Measurements from ENCODE around the gene PWP2.

GRCh38 chr21:44071359-44072104 lies 35.7 kb upstream of the PWP2 start:
- TF ChIP-seq CTCF (conservative IDR thresholded peaks at IDR 0.05 in 1 of 2, IDR thresholded peaks at IDR 0.05 in 1 of 2; ENCODE audit: extremely low read depth in 1 of 2, insufficient read depth in 1 of 2, low read depth in 1 of 2, low read length in 2 of 2), result no peak
- no peak for TF ChIP-seq EZH2 (IDR thresholded peaks at IDR 0.05; ENCODE audit: borderline replicate concordance, low read length)
